Measurements from ENCODE around the gene OR51L1.
"Not testable (repeated sequence)": the region's sequence is repeated elsewhere in the genome, so short reads cannot be mapped to it uniquely, and the experiment has no call there.

Gene OR51L1, protein sequence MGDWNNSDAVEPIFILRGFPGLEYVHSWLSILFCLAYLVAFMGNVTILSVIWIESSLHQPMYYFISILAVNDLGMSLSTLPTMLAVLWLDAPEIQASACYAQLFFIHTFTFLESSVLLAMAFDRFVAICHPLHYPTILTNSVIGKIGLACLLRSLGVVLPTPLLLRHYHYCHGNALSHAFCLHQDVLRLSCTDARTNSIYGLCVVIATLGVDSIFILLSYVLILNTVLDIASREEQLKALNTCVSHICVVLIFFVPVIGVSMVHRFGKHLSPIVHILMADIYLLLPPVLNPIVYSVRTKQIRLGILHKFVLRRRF

DNA sequence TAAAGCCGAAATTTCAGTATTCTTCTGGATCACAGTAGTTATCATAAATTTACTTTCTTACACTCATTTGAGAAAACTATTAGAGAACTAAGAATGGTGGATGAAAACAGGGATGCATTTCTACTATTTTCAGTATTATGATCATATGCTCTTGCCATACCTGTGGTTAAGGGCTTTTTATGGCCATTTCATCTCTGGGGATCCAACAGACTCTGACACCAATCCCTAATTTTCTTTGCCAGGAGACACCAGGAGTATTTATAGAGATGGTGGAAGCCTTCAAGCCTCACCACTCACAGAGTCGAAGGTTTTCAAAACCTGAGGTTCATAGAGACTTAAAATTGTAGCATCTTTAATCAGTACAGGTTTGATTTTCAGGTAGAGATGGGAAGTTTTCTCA lies at the start of gene OR51L1:
TSS of gene OR51L1 (plus strand) at position 301 of the 400 bp plus-strand sequence. CDS start 4,132 bp downstream, outside the sequence.
- Histone ChIP-seq H3K27me3 (ENCODE audit: insufficient read depth, poor library complexity, severe bottlenecking) (peaks cover 6% of the 10 kb centered on the region), H3K36me3 (ENCODE audit: low read depth) (no peaks in the 10 kb centered on the region), H3K27ac (ENCODE audit: poor library complexity, severe bottlenecking) (no peak within 1 kb of the TSS), H3K4me3 (ENCODE audit: severe bottlenecking) (no peak within 1 kb of the TSS), H3K4me1 (ENCODE audit: insufficient read depth, poor library complexity, severe bottlenecking) (no peaks in the 10 kb centered on the region), H3K9me3 (ENCODE audit: severe bottlenecking) (no peaks in the 10 kb centered on the region)
- ATAC-seq (ENCODE audit: low read depth) (no peak), DNase-seq (ENCODE audit: low spot score) (no peak)
- TF ChIP-seq, protein P1, sequence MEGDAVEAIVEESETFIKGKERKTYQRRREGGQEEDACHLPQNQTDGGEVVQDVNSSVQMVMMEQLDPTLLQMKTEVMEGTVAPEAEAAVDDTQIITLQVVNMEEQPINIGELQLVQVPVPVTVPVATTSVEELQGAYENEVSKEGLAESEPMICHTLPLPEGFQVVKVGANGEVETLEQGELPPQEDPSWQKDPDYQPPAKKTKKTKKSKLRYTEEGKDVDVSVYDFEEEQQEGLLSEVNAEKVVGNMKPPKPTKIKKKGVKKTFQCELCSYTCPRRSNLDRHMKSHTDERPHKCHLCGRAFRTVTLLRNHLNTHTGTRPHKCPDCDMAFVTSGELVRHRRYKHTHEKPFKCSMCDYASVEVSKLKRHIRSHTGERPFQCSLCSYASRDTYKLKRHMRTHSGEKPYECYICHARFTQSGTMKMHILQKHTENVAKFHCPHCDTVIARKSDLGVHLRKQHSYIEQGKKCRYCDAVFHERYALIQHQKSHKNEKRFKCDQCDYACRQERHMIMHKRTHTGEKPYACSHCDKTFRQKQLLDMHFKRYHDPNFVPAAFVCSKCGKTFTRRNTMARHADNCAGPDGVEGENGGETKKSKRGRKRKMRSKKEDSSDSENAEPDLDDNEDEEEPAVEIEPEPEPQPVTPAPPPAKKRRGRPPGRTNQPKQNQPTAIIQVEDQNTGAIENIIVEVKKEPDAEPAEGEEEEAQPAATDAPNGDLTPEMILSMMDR (IDR thresholded peaks at IDR 0.05; ENCODE audit: poor library complexity, severe bottlenecking) = no peak

DNA sequence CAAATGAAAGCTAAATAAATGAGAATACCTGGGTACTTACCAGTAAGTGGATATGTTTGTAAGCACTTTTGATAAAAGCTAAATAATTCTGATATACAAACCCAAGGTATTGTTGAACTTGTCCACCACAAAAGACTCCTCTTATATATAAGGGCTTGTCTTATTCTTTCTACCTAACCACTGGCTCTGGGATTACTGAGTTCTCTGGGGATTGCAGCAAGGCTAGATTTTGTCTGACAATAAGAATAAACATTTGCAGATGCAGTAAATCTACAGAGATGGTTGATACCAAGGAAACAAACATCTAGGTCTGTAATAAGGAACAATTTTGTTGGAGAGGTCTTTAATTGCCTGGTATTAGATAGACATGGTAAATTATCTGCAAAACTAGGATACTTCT lies 47.1 kb upstream of the OR51L1 start, which contains the start of gene OR51A4:
TSS of gene OR51A4 (minus strand) at position 101 of the 400 bp plus-strand sequence. CDS start 505 bp downstream, outside the sequence.
- no peaks in the 10 kb centered on the region for H3K4me1 ChIP-seq (ENCODE audit: insufficient read depth, poor library complexity, severe bottlenecking)
- H3K27me3 ChIP-seq (ENCODE audit: insufficient read depth, poor library complexity, severe bottlenecking) = no peaks in the 10 kb centered on the region
- ATAC-seq (ENCODE audit: low read depth) = no peak
- H3K27ac ChIP-seq (ENCODE audit: poor library complexity, severe bottlenecking) = no peak within 1 kb of the TSS
- H3K4me3 ChIP-seq (ENCODE audit: severe bottlenecking) = no peak within 1 kb of the TSS
- no peak for DNase-seq (ENCODE audit: low spot score)
- TF ChIP-seq, protein P1 (IDR thresholded peaks at IDR 0.05; ENCODE audit: poor library complexity, severe bottlenecking) = no peak
- H3K36me3 ChIP-seq (ENCODE audit: low read depth) = no peaks in the 10 kb centered on the region
- no peaks in the 10 kb centered on the region for H3K9me3 ChIP-seq (ENCODE audit: severe bottlenecking)

DNA sequence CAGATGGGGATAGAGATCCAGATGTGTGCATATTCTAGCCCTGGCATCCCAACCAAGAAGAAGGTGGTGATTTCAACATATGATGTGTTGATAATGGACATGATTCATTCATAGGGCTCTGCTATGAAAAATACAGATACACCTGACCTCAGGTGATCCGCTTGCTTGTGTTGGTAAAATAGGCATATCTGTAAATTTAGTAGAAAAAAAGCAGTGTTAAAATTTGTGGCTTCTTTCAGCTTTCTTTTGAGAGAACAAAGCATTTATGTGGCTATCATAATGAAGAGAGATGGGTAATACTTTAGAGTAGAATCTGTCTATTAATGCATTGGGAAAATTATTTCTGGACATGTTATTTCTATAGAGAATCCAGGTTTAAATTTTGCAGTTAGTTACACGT lies 39.0 kb upstream of the OR51L1 start, which contains the start of gene OR51A2:
TSS of gene OR51A2 (minus strand) at position 101 of the 400 bp plus-strand sequence. CDS start at position 101, 0 bp downstream.
- H3K27ac ChIP-seq (ENCODE audit: poor library complexity, severe bottlenecking); H3K4me3 ChIP-seq (ENCODE audit: severe bottlenecking); H3K27me3 ChIP-seq (ENCODE audit: insufficient read depth, poor library complexity, severe bottlenecking); ATAC-seq (ENCODE audit: low read depth); H3K9me3 ChIP-seq (ENCODE audit: severe bottlenecking); H3K4me1 ChIP-seq (ENCODE audit: insufficient read depth, poor library complexity, severe bottlenecking); H3K36me3 ChIP-seq (ENCODE audit: low read depth); DNase-seq (ENCODE audit: low spot score): not testable (repeated sequence)

DNA sequence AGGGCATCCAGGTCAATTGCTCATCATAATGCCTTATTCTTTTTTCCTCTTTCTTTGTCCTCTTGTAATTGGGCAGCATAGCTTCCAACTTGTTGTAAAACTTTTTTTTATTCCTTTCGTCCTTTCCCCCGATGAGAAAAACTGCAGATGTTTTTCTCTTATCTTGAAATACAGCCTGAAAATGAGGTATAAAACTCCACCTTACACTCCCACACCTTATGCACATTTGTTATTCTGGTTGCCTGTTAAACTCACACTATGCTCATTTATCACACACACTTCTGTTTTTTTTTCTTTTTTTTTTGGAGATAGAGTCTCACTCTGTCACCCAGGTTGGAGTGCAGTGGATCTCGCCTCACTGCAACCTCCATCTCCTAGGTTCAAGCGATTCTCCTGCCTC lies 37.3 kb upstream of the OR51L1 start:
- H3K9me3 ChIP-seq (ENCODE audit: severe bottlenecking) = no peaks in the 10 kb centered on the region
- H3K27me3 ChIP-seq (ENCODE audit: insufficient read depth, poor library complexity, severe bottlenecking) = no peaks in the 10 kb centered on the region
- no peaks in the 10 kb centered on the region for H3K4me1 ChIP-seq (ENCODE audit: insufficient read depth, poor library complexity, severe bottlenecking)
- H3K27ac ChIP-seq (ENCODE audit: poor library complexity, severe bottlenecking) = no peak overlapping the region
- TF ChIP-seq, protein P1 (IDR thresholded peaks at IDR 0.05; ENCODE audit: poor library complexity, severe bottlenecking) = no peak
- H3K36me3 ChIP-seq (ENCODE audit: low read depth) = no peaks in the 10 kb centered on the region
- no peak for DNase-seq (ENCODE audit: low spot score)
- H3K4me3 ChIP-seq (ENCODE audit: severe bottlenecking) = no peak overlapping the region
- ATAC-seq (ENCODE audit: low read depth) = no peak

DNA sequence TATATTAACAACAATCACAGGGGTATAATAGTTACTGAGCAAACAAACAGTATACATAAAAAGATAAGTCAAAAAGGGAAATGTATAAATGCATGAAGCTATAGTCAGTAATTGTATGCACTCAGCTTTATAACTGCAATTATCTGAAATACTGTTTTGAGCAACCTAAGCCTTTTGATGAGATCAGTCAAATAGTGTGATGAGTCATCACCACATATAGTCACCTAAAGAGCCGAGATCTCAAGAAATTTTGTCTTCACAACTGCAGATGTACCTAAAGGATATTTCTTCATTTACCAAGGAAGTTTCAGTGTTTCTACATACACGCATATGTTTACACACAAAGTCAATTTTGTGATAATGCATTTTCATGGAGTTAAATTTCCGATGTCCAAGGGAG lies 33.8 kb upstream of the OR51L1 start:
- Histone ChIP-seq H3K27me3 (ENCODE audit: insufficient read depth, poor library complexity, severe bottlenecking) (no peaks in the 10 kb centered on the region), H3K4me1 (ENCODE audit: insufficient read depth, poor library complexity, severe bottlenecking) (no peaks in the 10 kb centered on the region), H3K27ac (ENCODE audit: poor library complexity, severe bottlenecking) (no peak overlapping the region), H3K36me3 (ENCODE audit: low read depth) (no peaks in the 10 kb centered on the region), H3K9me3 (ENCODE audit: severe bottlenecking) (no peaks in the 10 kb centered on the region), H3K4me3 (ENCODE audit: severe bottlenecking) (no peak overlapping the region)
- ATAC-seq (ENCODE audit: low read depth) = no peak
- DNase-seq (ENCODE audit: low spot score) = no peak
- TF ChIP-seq, protein P1 (IDR thresholded peaks at IDR 0.05; ENCODE audit: poor library complexity, severe bottlenecking) = no peak

Measured in RWPE2 (cell line).